GM20431 (cell line): ENCODE results near the gene PRKCQ.

Experiments used
- in situ Hi-C: fragments of 300-500 bp; cut with MseI, MboI; formaldehyde crosslinking; loops from one replicate; pipeline ENCODE4 v1.15.0; 2020; ENCODE audit warnings: low sequenced_read_pairs; ENCODE audit not compliant: unreplicated experiment

The PRKCQ gene

GRCh38 chr10:6574664-6575176 is 5.4 kb downstream of the PRKCQ start:
- in situ Hi-C loops = no loop called here

- in situ Hi-C loops = no loop called here
These were observed 9.2 kb downstream of the PRKCQ start for GRCh38 chr10:6570893-6571292.

- in situ Hi-C loops = no loop called here
These were observed 10.8 kb downstream of the PRKCQ start for GRCh38 chr10:6569259-6569658.

- in situ Hi-C loops = no loop called here
These were observed 12.2 kb downstream of the PRKCQ start for GRCh38 chr10:6567884-6568283.

GRCh38 chr10:6567203-6567703 is 12.8 kb downstream of the PRKCQ start:
- in situ Hi-C loops = no loop called here

- in situ Hi-C loops = no loop called here
These were observed 14.5 kb downstream of the PRKCQ start for GRCh38 chr10:6565588-6565987.

GRCh38 chr10:6564367-6564766 is 15.7 kb downstream of the PRKCQ start:
- in situ Hi-C loops = no loop called here

GRCh38 chr10:6563731-6564130 is 16.3 kb downstream of the PRKCQ start:
- in situ Hi-C loops = no loop called here

GRCh38 chr10:6563075-6563474 is 17.0 kb downstream of the PRKCQ start:
- in situ Hi-C loops = no loop called here

GRCh38 chr10:6562221-6562620 is 17.9 kb downstream of the PRKCQ start:
- in situ Hi-C loops = no loop called here

GRCh38 chr10:6561552-6561951 is 18.5 kb downstream of the PRKCQ start:
- in situ Hi-C loops = no loop called here

- in situ Hi-C loops = no loop called here
These were observed 21.2 kb downstream of the PRKCQ start for GRCh38 chr10:6558759-6559461.

GRCh38 chr10:6558272-6558671 is 21.8 kb downstream of the PRKCQ start:
- in situ Hi-C loops = no loop called here

- in situ Hi-C loops = no loop called here
These were observed 26.1 kb downstream of the PRKCQ start for GRCh38 chr10:6553937-6554336.

- in situ Hi-C loops = no loop called here
These were observed 36.6 kb downstream of the PRKCQ start for GRCh38 chr10:6543431-6544005.

- in situ Hi-C loops = no loop called here
These were observed 37.1 kb downstream of the PRKCQ start for GRCh38 chr10:6542999-6543430.

GRCh38 chr10:6539833-6540232 is 40.2 kb downstream of the PRKCQ start:
- in situ Hi-C loops = no loop called here

GRCh38 chr10:6537770-6538169 is 42.3 kb downstream of the PRKCQ start:
- in situ Hi-C loops = no loop called here

- in situ Hi-C loops = no loop called here
These were observed 44.0 kb downstream of the PRKCQ start for GRCh38 chr10:6536102-6536501.

- in situ Hi-C loops = no loop called here
These were observed 44.8 kb downstream of the PRKCQ start for GRCh38 chr10:6535156-6535764.

- in situ Hi-C loops = no loop called here
These were observed 47.8 kb downstream of the PRKCQ start for GRCh38 chr10:6532321-6532720.
